OCI-LY3 (cell line): Measurements from ENCODE around the gene CACNA2D3.

Experiments
- CTCF ChIP-seq: fragments of 200-600, 300-600 bp; sonication (generic); IDR thresholded peaks from 2 replicates; pipeline ENCODE4 v1.5.1; 2014; ENCODE audit warnings: antibody characterized with exemption, low read length, low read depth
- EZH2phosphoT487 ChIP-seq: fragments of 200-600 bp; shearing (Covaris generic); IDR thresholded peaks from 2 replicates; pipeline ENCODE4 v1.6.1; 2018; ENCODE audit warnings: antibody characterized with exemption, mixed run types, low read depth

- TF ChIP-seq CTCF (no peak), EZH2phosphoT487 (no peak)
These were observed 532.4 kb downstream of the CACNA2D3 start for GRCh38 chr3:54654776-54655175.
